Measurements from ENCODE around the gene NAE1. TPM values are rescaled to one million over a fixed set of nuclear protein-coding genes. Genes with fewer than 3 reads are reported as not detected.
A peak's percentile ranks its signal among the peaks of the same experiment; 100 is the strongest.

Gene NAE1
- total RNA-seq, 1 experiment from 2014 or later: 123 TPM

DNA sequence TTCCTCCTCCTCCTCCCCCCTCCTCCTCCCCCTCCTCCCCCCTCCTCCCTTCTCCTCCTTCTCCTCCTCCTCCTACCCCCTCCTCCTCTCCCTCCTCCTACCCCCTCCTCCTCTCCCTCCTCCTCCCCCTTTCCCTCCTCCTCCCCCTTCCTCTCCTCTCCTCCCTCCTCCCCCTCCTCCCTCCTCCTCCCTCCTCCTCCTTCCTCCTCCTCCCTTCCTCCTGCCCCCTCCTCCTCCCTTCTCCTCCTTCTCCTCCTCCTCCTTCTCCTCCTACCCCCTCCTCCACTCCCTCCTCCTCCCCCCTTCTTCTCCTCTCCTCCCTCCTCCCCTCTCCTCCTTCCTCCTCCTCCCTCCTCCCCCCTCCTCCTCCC, 42.9 kb upstream of the NAE1 start:
- intact Hi-C loops (cut with micrococcal nuclease): loop anchor here (2.0 to 5.0 kb wide), 2 partner anchors 311 to 467 kb away; no protein-coding TSS in a partner anchor
- POLR2A ChIA-PET: interaction anchor here (0.6 to 1.6 kb wide), 4 partner anchors 8 to 80 kb away, joined by 3 to 5 read pairs (median 4); partner anchors contain the start of gene NAE1
- H3K27me3 ChIP-seq (ENCODE audit: insufficient read depth, low read length): no peaks in the 10 kb centered on the region
- TF ChIP-seq ZFX (IDR thresholded peaks at IDR 0.05) (no peak), FOSL1 (IDR thresholded peaks at IDR 0.05; ENCODE audit: low read depth) (no peak)
- TF ChIP-seq, protein P1, sequence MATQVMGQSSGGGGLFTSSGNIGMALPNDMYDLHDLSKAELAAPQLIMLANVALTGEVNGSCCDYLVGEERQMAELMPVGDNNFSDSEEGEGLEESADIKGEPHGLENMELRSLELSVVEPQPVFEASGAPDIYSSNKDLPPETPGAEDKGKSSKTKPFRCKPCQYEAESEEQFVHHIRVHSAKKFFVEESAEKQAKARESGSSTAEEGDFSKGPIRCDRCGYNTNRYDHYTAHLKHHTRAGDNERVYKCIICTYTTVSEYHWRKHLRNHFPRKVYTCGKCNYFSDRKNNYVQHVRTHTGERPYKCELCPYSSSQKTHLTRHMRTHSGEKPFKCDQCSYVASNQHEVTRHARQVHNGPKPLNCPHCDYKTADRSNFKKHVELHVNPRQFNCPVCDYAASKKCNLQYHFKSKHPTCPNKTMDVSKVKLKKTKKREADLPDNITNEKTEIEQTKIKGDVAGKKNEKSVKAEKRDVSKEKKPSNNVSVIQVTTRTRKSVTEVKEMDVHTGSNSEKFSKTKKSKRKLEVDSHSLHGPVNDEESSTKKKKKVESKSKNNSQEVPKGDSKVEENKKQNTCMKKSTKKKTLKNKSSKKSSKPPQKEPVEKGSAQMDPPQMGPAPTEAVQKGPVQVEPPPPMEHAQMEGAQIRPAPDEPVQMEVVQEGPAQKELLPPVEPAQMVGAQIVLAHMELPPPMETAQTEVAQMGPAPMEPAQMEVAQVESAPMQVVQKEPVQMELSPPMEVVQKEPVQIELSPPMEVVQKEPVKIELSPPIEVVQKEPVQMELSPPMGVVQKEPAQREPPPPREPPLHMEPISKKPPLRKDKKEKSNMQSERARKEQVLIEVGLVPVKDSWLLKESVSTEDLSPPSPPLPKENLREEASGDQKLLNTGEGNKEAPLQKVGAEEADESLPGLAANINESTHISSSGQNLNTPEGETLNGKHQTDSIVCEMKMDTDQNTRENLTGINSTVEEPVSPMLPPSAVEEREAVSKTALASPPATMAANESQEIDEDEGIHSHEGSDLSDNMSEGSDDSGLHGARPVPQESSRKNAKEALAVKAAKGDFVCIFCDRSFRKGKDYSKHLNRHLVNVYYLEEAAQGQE (IDR thresholded peaks at IDR 0.05; ENCODE audit: low read depth): no peak
- no peaks in the 10 kb centered on the region for H3K9me2 ChIP-seq (ENCODE audit: insufficient read depth)
- H3K4me3 ChIP-seq (replicated peaks in 1 of 2; ENCODE audit: low read depth in 1 of 2, low read length in 2 of 2): peak overlapping the region in 1 of 2 experiments; percentile 23; a peak in 1 of 4 replicates
- no peaks in the 10 kb centered on the region for H3K9me3 ChIP-seq (ENCODE audit: control insufficient read depth in 1 of 2, insufficient read depth in 1 of 2, low read depth in 1 of 2, low read length in 2 of 2)
- no peak overlapping the region for H2AFZ ChIP-seq (ENCODE audit: low read depth, low read length, poor library complexity, severe bottlenecking)
- H3K79me2 ChIP-seq (ENCODE audit: insufficient read depth, low read length): no peaks in the 10 kb centered on the region
- no peaks in the 10 kb centered on the region for H3K36me3 ChIP-seq (ENCODE audit: control insufficient read depth in 1 of 2, insufficient read depth in 2 of 2, low read length in 2 of 2)
- H3K4me1 ChIP-seq (ENCODE audit: control insufficient read depth in 1 of 2, insufficient read depth in 2 of 2, low read length in 2 of 2): peaks cover 12 to 27% of the 10 kb centered on the region in 2 experiments
- CTCF ChIA-PET: interaction anchor here (0.6 to 2.6 kb wide), 15 partner anchors 9 to 468 kb away, joined by 3 to 19 read pairs (median 5); partner anchors contain the start of gene NAE1
- no TSS peak for BruUV-seq (replicated peaks)
- H3K27ac ChIP-seq (ENCODE audit: low read depth, low read length): peak overlapping the region; percentile 65
- ATAC-seq: no peak
- H3K9ac ChIP-seq (ENCODE audit: low read length): no peak overlapping the region
- no peaks in the 10 kb centered on the region for H4K20me1 ChIP-seq (ENCODE audit: insufficient read depth)
- no peak for DNase-seq (ENCODE audit: low read depth, low spot score)
- RAD21 ChIA-PET (ENCODE audit: low non-redundant PET in 1 of 2, low total read pairs in 2 of 2, uncharacterized antibody in 2 of 2, unreplicated experiment in 2 of 2): interaction anchor here (0.8 to 1.6 kb wide), 2 partner anchors 42 to 179 kb away, joined by 3 to 6 read pairs; partner anchors contain the start of gene NAE1 (in 1 of the 2)
- peak overlapping the region; percentile 87 for H3K4me2 ChIP-seq (ENCODE audit: low read length)
